GM12801 (cell line): ENCODE data around the gene BMP6.

ENCODE experiments used
- TF ChIP-seq, protein P1 (sequence below): IDR thresholded peaks from one replicate; pipeline ENCODE4 v1.5.1; 2011; ENCODE audit warnings: control low read depth; ENCODE audit not compliant: insufficient read length; ENCODE audit errors: extremely low read depth

The BMP6 gene

DNA sequence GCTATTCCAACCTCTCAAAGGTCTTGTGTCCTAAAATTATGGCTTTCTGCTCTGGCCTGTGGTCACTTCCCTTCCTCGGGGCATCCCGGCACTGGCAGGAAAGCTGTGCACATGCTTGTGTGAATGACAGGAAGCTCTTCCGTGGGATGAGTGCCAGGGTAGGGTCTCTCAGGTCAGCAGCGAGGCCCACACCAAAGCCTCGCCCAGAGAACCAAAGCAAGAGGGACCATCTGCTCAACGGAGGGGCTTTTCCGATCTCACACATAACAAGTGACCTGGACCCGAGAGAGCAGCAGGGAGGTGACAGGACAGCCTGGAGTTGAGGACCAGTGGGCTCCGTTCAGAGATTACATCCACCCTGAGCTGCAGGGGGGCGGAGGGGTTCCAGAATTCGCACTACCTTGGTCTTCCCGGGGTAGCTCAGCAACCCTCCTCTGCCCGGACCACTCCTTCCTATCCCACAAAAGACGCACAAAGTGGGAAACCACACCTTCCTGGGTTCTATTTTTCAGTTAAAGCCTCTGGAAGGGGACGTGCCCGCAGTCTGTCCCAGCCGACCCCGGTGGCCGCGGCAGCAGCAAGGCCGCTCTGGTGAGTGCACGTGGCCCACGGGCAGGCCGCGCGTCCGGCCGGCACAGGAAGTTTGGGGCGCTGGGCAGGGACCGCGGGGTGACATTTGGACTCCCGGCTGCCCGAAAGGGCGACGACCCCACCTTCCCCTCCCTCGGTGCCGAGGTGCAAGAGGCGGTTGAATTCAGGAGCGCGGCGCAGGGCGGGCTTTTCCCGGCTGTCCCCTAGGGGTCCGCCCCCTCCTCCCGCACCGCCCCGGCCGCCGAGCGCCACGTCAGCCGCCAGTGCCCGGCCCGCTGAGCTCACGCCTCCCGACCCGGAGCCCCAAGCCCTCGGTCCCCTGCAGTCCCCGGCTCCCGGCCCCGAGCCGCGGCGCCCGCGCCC, 183.7 kb downstream of the BMP6 start:
- TF ChIP-seq, protein P1, sequence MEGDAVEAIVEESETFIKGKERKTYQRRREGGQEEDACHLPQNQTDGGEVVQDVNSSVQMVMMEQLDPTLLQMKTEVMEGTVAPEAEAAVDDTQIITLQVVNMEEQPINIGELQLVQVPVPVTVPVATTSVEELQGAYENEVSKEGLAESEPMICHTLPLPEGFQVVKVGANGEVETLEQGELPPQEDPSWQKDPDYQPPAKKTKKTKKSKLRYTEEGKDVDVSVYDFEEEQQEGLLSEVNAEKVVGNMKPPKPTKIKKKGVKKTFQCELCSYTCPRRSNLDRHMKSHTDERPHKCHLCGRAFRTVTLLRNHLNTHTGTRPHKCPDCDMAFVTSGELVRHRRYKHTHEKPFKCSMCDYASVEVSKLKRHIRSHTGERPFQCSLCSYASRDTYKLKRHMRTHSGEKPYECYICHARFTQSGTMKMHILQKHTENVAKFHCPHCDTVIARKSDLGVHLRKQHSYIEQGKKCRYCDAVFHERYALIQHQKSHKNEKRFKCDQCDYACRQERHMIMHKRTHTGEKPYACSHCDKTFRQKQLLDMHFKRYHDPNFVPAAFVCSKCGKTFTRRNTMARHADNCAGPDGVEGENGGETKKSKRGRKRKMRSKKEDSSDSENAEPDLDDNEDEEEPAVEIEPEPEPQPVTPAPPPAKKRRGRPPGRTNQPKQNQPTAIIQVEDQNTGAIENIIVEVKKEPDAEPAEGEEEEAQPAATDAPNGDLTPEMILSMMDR: no peak

DNA sequence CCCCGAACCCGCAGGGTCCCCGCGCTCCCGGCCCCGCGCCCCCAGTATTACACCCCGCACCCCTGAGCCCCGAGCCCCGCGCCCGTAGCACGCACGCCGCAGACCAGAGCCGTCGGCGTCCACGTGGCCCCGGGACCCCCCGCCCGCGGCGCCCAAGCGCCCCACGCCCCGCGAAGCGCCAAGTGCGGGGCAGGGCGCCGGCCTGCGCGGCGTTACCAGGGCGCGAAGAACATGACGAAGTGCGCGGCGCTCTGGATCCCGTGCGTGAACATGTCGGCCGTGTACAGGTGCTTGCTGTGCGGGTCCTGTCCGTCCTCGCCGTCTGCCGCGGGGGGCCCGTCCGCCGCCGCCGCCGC, 184.4 kb downstream of the BMP6 start:
- TF ChIP-seq, protein P1: no peak

DNA sequence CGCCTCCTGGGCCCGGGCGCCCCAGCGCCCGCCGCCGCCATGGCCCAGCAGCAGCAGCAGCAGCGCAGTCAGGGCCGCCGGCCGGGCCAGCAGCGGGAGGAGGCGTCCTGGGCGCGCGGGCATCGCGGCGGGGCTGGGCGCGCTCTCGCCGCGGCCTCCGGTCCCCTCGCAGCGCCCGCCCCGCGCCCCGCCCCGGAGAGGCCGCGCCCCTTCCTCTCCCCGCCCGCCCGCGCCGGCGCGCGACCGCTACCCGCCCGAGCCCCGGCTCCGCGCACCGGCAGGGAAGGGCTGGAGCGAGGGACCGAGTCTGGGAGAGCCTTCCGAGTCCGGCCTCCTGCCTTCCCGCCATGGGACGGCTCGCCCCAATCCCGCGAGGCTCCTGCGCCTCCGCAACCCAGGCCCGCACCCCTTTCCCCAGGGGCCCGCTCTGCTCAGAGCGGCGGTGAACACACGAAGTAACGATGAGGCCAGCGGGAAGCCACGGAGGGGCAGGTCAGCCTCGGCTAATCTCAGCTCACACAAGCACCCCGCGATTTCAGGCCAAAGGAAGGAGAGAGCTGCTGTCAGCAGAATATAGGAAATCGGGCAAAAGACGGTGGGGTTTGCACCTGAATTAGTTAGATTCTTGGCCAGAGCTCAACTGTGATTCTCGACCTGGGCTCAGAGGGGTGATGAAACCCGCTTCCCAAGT, 184.9 kb downstream of the BMP6 start, which contains the start of gene TXNDC5:
TSS of gene TXNDC5 (minus strand) at position 135 of the 691 bp plus-strand sequence. CDS start at position 123, 12 bp downstream.
- TF ChIP-seq, protein P1: no peak

DNA sequence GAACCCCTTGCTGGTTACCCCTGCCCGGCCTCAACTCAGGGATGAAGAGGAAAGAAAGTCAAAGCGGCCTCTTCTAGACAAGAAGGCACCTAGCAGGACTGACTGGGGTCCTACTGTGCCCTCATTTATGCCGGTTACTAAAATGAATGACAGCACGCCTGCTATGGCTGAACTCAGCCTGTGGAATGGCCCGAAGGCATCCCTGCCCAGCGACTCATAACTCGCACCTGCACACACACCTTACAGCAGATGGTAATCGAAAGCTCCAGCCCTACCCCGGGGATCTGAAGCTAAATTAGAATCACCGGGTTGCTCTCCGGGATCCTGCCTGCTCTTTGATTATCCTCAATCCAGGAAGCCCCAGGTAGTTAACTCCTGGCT, 185.4 kb downstream of the BMP6 start:
- TF ChIP-seq, protein P1: no peak

DNA sequence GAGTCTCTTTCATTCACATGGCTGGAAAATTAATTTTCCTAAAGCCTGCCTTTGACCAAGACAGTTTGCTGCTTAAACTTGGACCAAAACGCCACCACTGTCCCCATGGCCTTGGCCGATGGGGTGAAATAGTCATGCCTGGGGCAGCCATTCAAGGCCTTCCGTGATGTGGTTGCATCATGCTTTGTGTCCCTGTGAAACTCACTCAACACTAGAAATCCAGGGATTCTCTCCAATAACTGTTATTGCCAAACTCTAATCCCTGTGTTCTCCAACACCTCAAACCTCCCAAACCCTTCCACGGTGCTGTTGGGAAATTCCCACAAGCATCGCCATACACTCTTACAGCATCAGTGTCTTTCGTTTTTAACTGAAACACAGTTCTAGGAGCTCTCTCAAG, 186.1 kb downstream of the BMP6 start:
- TF ChIP-seq, protein P1: no peak

DNA sequence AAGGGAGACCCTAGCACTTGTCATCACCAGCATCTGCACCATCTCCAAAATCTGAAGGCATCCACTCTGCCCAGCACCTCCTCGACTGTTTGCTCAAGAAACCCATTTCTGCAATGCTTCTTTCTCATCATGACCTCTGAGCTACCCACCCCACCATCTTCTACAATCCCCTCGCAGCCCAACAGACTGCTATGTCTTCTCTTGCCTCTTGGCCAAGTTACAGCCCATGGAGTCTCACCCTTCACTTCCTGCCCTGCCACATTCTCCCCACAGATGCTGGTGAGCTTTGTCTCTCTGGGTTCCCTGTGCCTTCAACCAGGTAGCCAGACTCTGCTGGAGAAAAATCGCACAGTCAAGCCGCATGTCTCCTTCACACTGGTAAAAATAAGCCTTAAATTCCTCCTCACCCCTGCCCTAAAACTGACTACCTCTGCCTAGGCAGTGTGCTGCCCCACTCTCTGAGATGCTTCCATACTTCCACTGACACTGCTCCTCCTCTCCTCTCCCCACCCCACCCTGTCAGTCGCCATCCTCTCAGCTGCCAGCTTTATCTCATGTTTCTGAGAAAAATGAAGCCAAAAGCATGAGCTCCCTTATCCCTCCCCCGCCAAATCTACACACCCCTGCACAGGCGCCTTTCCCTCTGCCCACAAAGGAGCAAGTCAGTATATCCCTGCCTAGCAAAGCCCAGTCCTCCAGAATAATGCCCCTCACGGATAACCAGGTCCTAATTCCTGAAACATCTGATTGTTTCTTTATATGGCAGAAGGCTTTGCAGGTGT, 187.0 kb downstream of the BMP6 start:
- TF ChIP-seq, protein P1: no peak

DNA sequence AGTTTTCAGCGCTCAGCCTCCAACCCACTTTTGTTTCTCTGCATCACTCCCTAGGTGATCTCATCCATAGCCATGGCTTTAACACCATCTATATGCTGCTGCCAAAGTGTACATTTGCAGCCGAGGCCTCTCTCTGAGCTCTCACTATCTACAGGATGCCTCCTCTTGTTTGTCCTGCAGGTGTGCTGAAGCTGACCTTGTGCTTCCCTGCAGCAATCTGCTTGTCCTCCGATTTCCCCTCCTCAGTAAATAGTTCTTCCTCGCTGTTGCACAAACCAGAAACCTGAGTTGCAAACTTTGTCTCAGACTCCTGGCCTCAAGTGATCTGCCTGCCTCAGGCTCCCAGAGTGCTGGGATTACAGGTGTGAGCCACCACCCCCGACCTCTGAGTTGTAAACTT, 188.4 kb downstream of the BMP6 start:
- TF ChIP-seq, protein P1: no peak
